AG10803 (cell line): ENCODE data around the gene IRX1.

Experiments
- DNase-seq: peaks from one replicate; pipeline ENCODE4 v3.0.0; 2010; ENCODE audit warnings: low read depth
- H3K4me3 ChIP-seq: 2 replicates; pipeline ENCODE4 v1.5.1; 2011; ENCODE audit warnings: mild to moderate bottlenecking, low read length, control low read depth
- TF ChIP-seq, protein P1 (sequence below): conservative IDR thresholded peaks from 2 replicates; pipeline ENCODE4 v1.5.1; 2011; ENCODE audit warnings: mild to moderate bottlenecking, low read length, control low read depth, inconsistent platforms

The IRX1 gene

DNA sequence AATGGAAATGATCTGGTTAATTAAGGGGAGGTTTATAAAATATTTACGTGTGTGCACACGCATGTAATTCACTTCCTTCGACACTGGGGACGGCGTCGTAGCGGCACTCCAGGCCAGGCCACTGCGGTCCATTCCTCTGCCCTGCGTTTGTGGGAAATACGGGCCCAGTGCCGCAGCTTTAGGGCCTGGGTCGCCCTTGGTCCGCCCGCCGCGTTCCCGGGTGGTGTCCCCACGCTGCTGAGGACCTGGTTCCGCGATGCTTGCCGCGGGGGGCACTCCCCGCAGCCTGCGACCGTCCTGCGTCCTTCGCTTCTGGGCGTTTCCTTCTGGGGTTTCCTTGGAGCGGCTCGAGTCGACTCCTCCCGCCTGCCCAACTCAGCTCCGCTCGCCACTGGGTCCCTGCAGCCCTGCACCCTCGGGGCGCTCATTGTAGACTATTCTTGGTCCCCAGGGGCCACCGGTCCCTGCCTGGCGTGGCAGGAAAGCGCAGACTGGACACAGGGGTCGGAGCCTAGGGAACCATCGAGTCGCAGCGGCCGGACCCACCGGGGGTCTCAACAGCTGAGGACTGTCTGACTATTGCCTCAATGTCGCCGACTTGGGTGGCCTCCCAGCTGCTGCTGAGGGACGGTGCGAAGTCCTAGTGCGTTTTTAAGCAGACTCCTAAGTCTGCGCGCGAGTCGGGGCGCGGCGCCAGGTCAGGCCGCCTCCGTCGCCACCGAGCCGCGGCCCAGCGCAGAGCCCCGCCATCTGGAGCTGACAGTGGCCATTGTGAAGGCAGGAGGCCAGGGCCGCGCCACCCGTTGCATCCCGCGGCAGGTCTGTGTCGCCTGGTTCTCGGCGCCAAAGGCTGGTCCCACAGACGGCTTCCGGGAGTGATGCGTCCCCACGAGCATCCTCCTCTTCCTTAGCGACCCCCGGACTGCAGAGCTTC, 4.4 kb upstream of the IRX1 start:
- no peak for DNase-seq
- H3K4me3 ChIP-seq: peak overlapping the region; percentile 38
- TF ChIP-seq, protein P1, sequence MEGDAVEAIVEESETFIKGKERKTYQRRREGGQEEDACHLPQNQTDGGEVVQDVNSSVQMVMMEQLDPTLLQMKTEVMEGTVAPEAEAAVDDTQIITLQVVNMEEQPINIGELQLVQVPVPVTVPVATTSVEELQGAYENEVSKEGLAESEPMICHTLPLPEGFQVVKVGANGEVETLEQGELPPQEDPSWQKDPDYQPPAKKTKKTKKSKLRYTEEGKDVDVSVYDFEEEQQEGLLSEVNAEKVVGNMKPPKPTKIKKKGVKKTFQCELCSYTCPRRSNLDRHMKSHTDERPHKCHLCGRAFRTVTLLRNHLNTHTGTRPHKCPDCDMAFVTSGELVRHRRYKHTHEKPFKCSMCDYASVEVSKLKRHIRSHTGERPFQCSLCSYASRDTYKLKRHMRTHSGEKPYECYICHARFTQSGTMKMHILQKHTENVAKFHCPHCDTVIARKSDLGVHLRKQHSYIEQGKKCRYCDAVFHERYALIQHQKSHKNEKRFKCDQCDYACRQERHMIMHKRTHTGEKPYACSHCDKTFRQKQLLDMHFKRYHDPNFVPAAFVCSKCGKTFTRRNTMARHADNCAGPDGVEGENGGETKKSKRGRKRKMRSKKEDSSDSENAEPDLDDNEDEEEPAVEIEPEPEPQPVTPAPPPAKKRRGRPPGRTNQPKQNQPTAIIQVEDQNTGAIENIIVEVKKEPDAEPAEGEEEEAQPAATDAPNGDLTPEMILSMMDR: peak; percentile 36

DNA sequence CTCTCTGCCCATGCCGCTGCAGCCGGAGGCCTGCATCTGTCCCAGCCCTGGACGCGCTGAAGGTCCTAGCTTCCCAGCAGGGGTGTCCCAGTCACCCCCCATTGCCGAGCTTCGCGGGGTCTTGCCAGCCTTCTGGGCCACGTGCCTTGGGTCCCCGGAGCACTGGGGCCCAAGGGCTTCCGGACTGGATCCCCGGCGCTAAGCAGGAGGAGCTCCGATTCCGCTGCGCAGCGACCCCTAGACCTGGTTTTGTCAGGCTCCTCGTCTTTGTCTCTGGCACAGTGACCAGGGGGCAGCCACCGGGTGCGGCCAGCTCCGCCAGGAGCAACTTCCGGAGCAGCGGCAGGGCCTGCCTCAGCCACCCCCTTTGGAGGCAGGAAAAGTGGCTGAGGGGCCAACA, 3.3 kb upstream of the IRX1 start:
- no peak for DNase-seq
- H3K4me3 ChIP-seq: no peak overlapping the region
- TF ChIP-seq, protein P1: no peak

DNA sequence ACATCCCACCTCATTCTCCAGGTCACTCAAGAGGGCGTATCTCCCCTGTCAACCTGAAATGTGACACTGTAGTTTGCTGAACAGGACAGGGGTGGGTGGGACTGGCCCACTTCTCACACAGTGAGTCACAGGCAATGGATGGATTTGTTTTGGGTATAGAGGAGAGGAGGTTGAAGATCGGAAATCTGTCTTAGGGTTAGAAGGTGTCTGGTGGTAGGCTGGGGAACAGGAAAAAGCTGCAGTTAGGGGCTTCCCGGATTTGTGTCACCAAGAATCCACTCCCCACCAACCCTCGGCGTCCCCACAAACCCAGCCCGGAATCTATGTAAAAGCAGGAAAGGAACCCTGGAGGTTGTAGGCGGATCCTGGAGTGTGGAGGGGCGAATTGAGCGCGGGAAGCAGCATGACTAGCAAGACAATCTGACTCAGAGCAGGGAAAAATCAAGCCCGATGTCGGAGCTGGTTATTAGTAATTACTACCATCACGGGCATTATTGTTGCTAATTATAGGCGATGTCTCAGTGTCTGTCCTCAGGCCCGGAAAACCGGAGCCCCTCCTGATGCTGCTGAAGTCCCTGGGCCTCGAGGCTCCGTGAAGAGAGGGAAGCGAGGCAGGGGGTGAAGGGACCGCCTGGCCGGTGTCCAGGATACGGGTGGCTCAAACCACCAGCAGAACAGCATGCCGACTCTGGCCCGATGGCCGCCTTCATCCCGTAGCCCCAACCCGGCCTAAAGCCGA, 1.7 kb upstream of the IRX1 start:
- DNase-seq: no peak
- TF ChIP-seq, protein P1: no peak
- H3K4me3 ChIP-seq: peak overlapping the region; percentile 53

DNA sequence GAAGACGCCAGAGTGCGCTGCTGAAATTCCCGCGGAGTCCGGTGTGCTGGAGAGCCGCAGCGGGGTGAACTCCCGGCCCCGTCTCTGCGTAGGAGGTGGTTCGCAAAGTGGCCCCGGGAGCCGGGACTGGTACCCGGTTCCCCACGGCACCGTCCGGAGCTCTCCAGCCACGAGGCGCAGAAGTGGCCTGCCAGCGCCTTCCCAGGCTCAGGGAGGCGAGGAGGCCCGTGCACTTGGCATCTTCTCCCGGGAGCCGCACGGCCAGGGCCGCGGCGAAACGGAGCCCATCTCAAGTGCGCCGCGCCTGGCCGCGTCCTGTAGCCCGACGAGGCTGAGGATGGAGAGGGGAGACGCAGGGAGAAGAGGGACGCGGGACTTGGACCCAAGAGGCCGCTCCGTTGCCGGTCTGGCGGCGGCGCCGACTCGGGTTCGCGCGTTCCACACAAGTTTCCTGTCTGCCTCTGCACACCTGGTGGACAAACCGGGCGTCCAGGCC, 1.1 kb upstream of the IRX1 start:
- H3K4me3 ChIP-seq: peak overlapping the region; percentile 53
- DNase-seq: peak; percentile 52
- TF ChIP-seq, protein P1: peak; percentile 30

DNA sequence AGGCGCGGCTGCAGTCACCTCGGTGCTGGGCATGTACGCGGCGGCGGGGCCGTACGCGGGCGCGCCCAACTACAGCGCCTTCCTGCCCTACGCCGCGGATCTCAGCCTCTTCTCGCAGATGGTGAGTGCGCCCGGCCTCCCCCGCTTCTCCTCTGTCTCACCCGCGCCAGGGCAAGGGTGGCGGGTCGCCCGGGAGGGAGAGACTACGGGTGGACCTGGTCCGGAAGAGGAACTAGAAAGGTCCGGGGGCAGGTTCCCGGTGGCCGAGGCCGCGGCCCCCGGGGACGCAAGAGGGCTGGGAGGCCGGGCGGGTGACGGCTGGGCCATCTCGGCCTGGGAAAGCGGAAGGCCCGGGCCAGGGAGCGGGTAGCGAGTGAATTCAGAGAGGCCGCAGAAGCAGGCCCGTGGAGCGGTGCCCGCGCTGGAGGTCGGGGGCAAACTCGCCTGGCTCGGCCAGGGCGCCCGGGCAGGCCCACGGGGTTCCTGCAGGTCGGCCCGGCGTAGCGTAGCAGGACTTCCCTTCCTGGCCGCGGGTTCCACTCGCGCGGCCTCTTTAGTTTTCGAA, 711 bp downstream of the IRX1 start:
- peak overlapping the region; percentile 67 for H3K4me3 ChIP-seq
- TF ChIP-seq, protein P1: no peak
- no peak for DNase-seq

DNA sequence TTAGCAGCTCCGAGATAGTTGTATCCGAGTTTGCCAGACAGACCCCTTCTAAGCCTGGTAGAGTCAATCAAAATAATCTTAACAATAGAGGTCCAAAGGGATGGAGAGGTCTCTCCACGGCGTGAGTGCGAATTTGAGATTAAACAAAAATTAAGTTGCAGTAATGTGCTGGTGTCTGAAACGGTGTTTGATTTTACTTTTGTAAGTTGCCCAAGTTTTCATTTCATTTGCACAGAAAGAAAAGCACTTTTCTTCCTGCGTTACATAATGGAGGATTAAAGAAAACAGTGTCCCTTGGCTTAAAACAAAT, 1.2 kb downstream of the IRX1 start:
- TF ChIP-seq, protein P1: no peak
- no peak for DNase-seq
- H3K4me3 ChIP-seq: peak overlapping the region; percentile 67
